HepG2 (cell line): ENCODE data around the gene HBQ1. TPM values are rescaled to one million over a fixed set of nuclear protein-coding genes. Genes with fewer than 3 reads are reported as not detected.

Source experiments
- CENPT ChIP-seq: sonication (generic); formaldehyde crosslinking; IDR thresholded peaks from 2 replicates; pipeline ENCODE4 v1.8.0; 2022; ENCODE audit warnings: low read depth, mild to moderate bottlenecking, moderate library complexity, missing genetic modification reagents
- HOMEZ ChIP-seq: IDR thresholded peaks from 2 replicates; pipeline ENCODE4 v1.6.1; 2016; ENCODE audit warnings: low read depth
- KDM1A ChIP-seq: IDR thresholded peaks from 2 replicates; pipeline ENCODE4 v1.6.1; 2016; ENCODE audit warnings: missing compliant biosample characterization
- MAF1 ChIP-seq: sonication (generic); formaldehyde crosslinking; IDR thresholded peaks from 2 replicates; pipeline ENCODE4 v1.5.0; 2020; ENCODE audit warnings: missing genetic modification reagents, borderline replicate concordance
- NPAS2 ChIP-seq: sonication (generic); formaldehyde crosslinking; IDR thresholded peaks from 2 replicates; pipeline ENCODE4 v1.8.0; 2022; ENCODE audit warnings: mild to moderate bottlenecking, missing genetic modification reagents, borderline replicate concordance
- RXRA ChIP-seq: sonication (generic); formaldehyde crosslinking; IDR thresholded peaks from 2 replicates; pipeline ENCODE4 v1.5.1; 2020; ENCODE audit warnings: missing genetic modification reagents
- RXRB ChIP-seq: IDR thresholded peaks from 2 replicates; pipeline ENCODE4 v1.6.1; 2016; ENCODE audit warnings: borderline replicate concordance, missing genetic modification reagents, missing compliant biosample characterization
- ZBTB2 ChIP-seq: sonication (generic); formaldehyde crosslinking; IDR thresholded peaks from 2 replicates; pipeline ENCODE4 v1.8.0; 2022; ENCODE audit warnings: low read depth, missing genetic modification reagents
- ZBTB38 ChIP-seq: sonication (generic); formaldehyde crosslinking; IDR thresholded peaks from 2 replicates; pipeline ENCODE4 v1.5.1; 2020; ENCODE audit warnings: mild to moderate bottlenecking, missing genetic modification reagents
- ZEB1 ChIP-seq: IDR thresholded peaks from 2 replicates; pipeline ENCODE4 v1.6.1; 2012; ENCODE audit warnings: mild to moderate bottlenecking, low read depth, inconsistent platforms; ENCODE audit not compliant: insufficient replicate concordance
- ZFP90 ChIP-seq: sonication (generic); formaldehyde crosslinking; IDR thresholded peaks from 2 replicates; pipeline ENCODE4 v1.8.0; 2022; ENCODE audit warnings: missing genetic modification reagents, mild to moderate bottlenecking, inconsistent platforms, borderline replicate concordance
- ZNF3 ChIP-seq: IDR thresholded peaks from 2 replicates; pipeline ENCODE4 v1.7.0; 2017; ENCODE audit warnings: inconsistent platforms
- ZNF512B ChIP-seq: sonication (generic); formaldehyde crosslinking; IDR thresholded peaks from 2 replicates; pipeline ENCODE4 v1.5.1; 2020; ENCODE audit warnings: missing genetic modification reagents, mild to moderate bottlenecking, borderline replicate concordance
- ZNF570 ChIP-seq: sonication (generic); formaldehyde crosslinking; IDR thresholded peaks from 2 replicates; pipeline ENCODE4 v1.4.0; 2020; ENCODE audit warnings: mild to moderate bottlenecking, missing genetic modification reagents, borderline replicate concordance
- ZNF776 ChIP-seq: sonication (generic); formaldehyde crosslinking; IDR thresholded peaks from 2 replicates; pipeline ENCODE4 v1.4.0; 2020; ENCODE audit warnings: mild to moderate bottlenecking, missing genetic modification reagents
- polyA plus RNA-seq, 8 experiments: library from polyadenylated mRNA; depleted of rRNA in 3 of 8; stranded (reverse) in 7 of 8; unstranded in 1 of 8; fragments of >200 nt; fragmentation: Illumina TruSeq in 4 of 8; extraction: Trizol in 4 of 8; gene quantifications; 2 replicates each; pipeline versions ENCODE4 v1.2.1 to v1.2.3, GENCODE V29; 2011 to 2016; ENCODE audit warnings: low read depth in 4 of 8, missing spikeins in 1 of 8, mixed read lengths in 1 of 8; ENCODE audit not compliant: insufficient read depth in 1 of 8
- total RNA-seq, 5 experiments: library from RNA; depleted of rRNA; stranded (reverse); fragments of >200 nt; fragmentation: Illumina TruSeq; extraction: Trizol; gene quantifications; 2 replicates each; pipeline ENCODE4 v1.2.3, GENCODE V29; 2016; ENCODE audit warnings: low read depth in 1 of 5
- TF ChIP-seq, protein P1 (sequence below): sonication (generic); formaldehyde crosslinking; IDR thresholded peaks from 2 replicates; pipeline ENCODE4 v1.5.0; 2020; ENCODE audit warnings: missing genetic modification reagents
- TF ChIP-seq, protein P2 (sequence below): sonication (generic); formaldehyde crosslinking; IDR thresholded peaks from 2 replicates; pipeline ENCODE4 v1.4.0; 2020; ENCODE audit warnings: missing genetic modification reagents
- TF ChIP-seq, protein P3 (sequence below): sonication (generic); formaldehyde crosslinking; IDR thresholded peaks from 2 replicates; pipeline ENCODE4 v1.4.0; 2020; ENCODE audit warnings: missing genetic modification reagents

The HBQ1 gene
- total and polyA plus RNA-seq, 2 of the 13 experiments (the other 11 are each of a cell fraction or from before 2014, with no cell fraction given) = 4.9 to 7.4 TPM

GRCh38 chr16:228852-229730 lies 48.8 kb downstream of the HBQ1 start, which contains the start of gene LUC7L (continued):
- TF ChIP-seq ZBTB2 (CRISPR knock-in tag) = peak; percentile 89
- TF ChIP-seq ZNF776 = peak; percentile 99
- TF ChIP-seq, protein P1, sequence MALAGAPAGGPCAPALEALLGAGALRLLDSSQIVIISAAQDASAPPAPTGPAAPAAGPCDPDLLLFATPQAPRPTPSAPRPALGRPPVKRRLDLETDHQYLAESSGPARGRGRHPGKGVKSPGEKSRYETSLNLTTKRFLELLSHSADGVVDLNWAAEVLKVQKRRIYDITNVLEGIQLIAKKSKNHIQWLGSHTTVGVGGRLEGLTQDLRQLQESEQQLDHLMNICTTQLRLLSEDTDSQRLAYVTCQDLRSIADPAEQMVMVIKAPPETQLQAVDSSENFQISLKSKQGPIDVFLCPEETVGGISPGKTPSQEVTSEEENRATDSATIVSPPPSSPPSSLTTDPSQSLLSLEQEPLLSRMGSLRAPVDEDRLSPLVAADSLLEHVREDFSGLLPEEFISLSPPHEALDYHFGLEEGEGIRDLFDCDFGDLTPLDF (CRISPR knock-in tag) = peak; percentile 89
- TF ChIP-seq ZNF3 = peak; percentile 48; the same call in 1 of the 2 replicates
- peak; percentile 85 for TF ChIP-seq RXRB (CRISPR knock-in tag)
- peak; percentile 85; the same call in 1 of the 2 replicates for TF ChIP-seq MAF1
- no peak for TF ChIP-seq NPAS2 (CRISPR knock-in tag)
- TF ChIP-seq ZEB1 = no peak
- peak; percentile 77 for TF ChIP-seq RXRA
- TF ChIP-seq ZFP90 = peak; percentile 96; the same call in 1 of the 2 replicates
- peak; percentile 78 for TF ChIP-seq HOMEZ (CRISPR knock-in tag)
- TF ChIP-seq, protein P2, sequence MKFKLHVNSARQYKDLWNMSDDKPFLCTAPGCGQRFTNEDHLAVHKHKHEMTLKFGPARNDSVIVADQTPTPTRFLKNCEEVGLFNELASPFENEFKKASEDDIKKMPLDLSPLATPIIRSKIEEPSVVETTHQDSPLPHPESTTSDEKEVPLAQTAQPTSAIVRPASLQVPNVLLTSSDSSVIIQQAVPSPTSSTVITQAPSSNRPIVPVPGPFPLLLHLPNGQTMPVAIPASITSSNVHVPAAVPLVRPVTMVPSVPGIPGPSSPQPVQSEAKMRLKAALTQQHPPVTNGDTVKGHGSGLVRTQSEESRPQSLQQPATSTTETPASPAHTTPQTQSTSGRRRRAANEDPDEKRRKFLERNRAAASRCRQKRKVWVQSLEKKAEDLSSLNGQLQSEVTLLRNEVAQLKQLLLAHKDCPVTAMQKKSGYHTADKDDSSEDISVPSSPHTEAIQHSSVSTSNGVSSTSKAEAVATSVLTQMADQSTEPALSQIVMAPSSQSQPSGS = peak; percentile 77
- TF ChIP-seq, protein P3, sequence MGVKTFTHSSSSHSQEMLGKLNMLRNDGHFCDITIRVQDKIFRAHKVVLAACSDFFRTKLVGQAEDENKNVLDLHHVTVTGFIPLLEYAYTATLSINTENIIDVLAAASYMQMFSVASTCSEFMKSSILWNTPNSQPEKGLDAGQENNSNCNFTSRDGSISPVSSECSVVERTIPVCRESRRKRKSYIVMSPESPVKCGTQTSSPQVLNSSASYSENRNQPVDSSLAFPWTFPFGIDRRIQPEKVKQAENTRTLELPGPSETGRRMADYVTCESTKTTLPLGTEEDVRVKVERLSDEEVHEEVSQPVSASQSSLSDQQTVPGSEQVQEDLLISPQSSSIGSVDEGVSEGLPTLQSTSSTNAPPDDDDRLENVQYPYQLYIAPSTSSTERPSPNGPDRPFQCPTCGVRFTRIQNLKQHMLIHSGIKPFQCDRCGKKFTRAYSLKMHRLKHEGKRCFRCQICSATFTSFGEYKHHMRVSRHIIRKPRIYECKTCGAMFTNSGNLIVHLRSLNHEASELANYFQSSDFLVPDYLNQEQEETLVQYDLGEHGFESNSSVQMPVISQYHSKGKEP (CRISPR knock-in tag) = peak; percentile 90
- no peak for TF ChIP-seq KDM1A (CRISPR knock-in tag)
- TF ChIP-seq CENPT (CRISPR knock-in tag) = peak; percentile 97
- 0 out of 2 replicates have a peak, but pooled peaks have one; percentile 63 for TF ChIP-seq ZNF512B (CRISPR knock-in tag)
- TF ChIP-seq ZBTB38 (CRISPR knock-in tag) = peak; percentile 95
- TF ChIP-seq ZNF570 (CRISPR knock-in tag) = 0 out of 2 replicates have a peak, but pooled peaks have one; percentile 61
